CD14-positive monocyte (primary cell): Measurements from ENCODE around the gene SPTBN4. TPM values are rescaled to one million over a fixed set of nuclear protein-coding genes. Genes with fewer than 3 reads are reported as not detected.
A peak's percentile ranks its signal among the peaks of the same experiment; 100 is the strongest.

Experiments used
- DNase-seq, 3 donors: peaks; one replicate each; pipeline ENCODE4 v3.0.0-alpha.2; 2011 to 2022
- H2AFZ ChIP-seq: 2 replicates; pipeline ENCODE4 v1.6.0; 2012; ENCODE audit warnings: mild to moderate bottlenecking, low read depth, low read length, inconsistent platforms; ENCODE audit not compliant: insufficient read depth, poor library complexity, severe bottlenecking
- H3K27ac ChIP-seq, 2 donors: 1 replicate in 1 of 2; 2 replicates in 1 of 2; pipeline ENCODE4 v1.5.1; 2012 to 2013; ENCODE audit warnings: low read length in 2 of 2, control low read depth in 1 of 2, inconsistent platforms in 1 of 2, low read depth in 1 of 2, mild to moderate bottlenecking in 1 of 2
- H3K27me3 ChIP-seq, 2 donors: one replicate each; pipeline versions ENCODE4 v1.6.0 to v1.6.1; 2011 to 2013; ENCODE audit warnings: low read length in 2 of 2; ENCODE audit not compliant: control insufficient read depth in 2 of 2, insufficient read depth in 2 of 2
- H3K36me3 ChIP-seq, 2 donors: replicated peaks in 1 of 2; 1 replicate in 1 of 2; 2 replicates in 1 of 2; pipeline versions ENCODE4 v1.5.1 to v1.6.1; 2012 to 2013; ENCODE audit warnings: low read length in 2 of 2, control low read depth in 1 of 2, inconsistent platforms in 1 of 2, mild to moderate bottlenecking in 1 of 2; ENCODE audit not compliant: insufficient read depth in 2 of 2, control insufficient read depth in 1 of 2
- H3K4me1 ChIP-seq, 2 donors: 1 replicate in 1 of 2; 2 replicates in 1 of 2; pipeline versions ENCODE4 v1.5.1 to v1.6.1; 2012 to 2013; ENCODE audit warnings: low read length in 2 of 2, control low read depth in 1 of 2, inconsistent platforms in 1 of 2, mild to moderate bottlenecking in 1 of 2, moderate library complexity in 1 of 2; ENCODE audit not compliant: insufficient read depth in 2 of 2, control insufficient read depth in 1 of 2
- H3K4me2 ChIP-seq: replicated peaks from 2 replicates; pipeline ENCODE3; 2012; ENCODE audit warnings: low read length, moderate library complexity, mild to moderate bottlenecking; ENCODE audit not compliant: poor library complexity, severe bottlenecking; ENCODE audit errors: extremely low read depth
- H3K4me3 ChIP-seq, 3 experiments: fragments of 200-600 bp in 1 of 3; sonication (generic) in 1 of 3; replicated peaks in 1 of 3; 1 replicate in 2 of 3; 2 replicates in 1 of 3; pipeline ENCODE4 v1.5.1; 2011 to 2013; ENCODE audit warnings: low read length in 3 of 3, mild to moderate bottlenecking in 3 of 3, control low read depth in 2 of 3, low read depth in 2 of 3, inconsistent platforms in 1 of 3, moderate library complexity in 1 of 3
- H3K79me2 ChIP-seq: 2 replicates; pipeline ENCODE4 v1.6.0; 2012; ENCODE audit warnings: mild to moderate bottlenecking, control low read depth, inconsistent platforms, low read length, moderate library complexity; ENCODE audit not compliant: insufficient read depth
- H3K9ac ChIP-seq: 2 replicates; pipeline ENCODE4 v1.6.0; 2017; ENCODE audit warnings: low read length, mild to moderate bottlenecking; ENCODE audit not compliant: insufficient read depth, poor library complexity, severe bottlenecking
- H3K9me3 ChIP-seq, 2 donors: replicated peaks in 1 of 2; 1 replicate in 1 of 2; 2 replicates in 1 of 2; pipeline versions ENCODE4 v1.5.1 to v1.6.1; 2012 to 2013; ENCODE audit warnings: low read length in 2 of 2, control low read depth in 1 of 2; ENCODE audit not compliant: control insufficient read depth in 1 of 2, insufficient read depth in 1 of 2
- H4K20me1 ChIP-seq: 2 replicates; pipeline ENCODE4 v1.6.0; 2012; ENCODE audit warnings: mild to moderate bottlenecking, low read length, control low read depth, moderate library complexity; ENCODE audit not compliant: insufficient read depth
- H3K27ac Mint-ChIP-seq, 7 donors: one replicate each; pipeline ENCODE4 v1.8.0; 2020; ENCODE audit warnings: mild to moderate bottlenecking in 7 of 7, mixed read lengths in 7 of 7, moderate library complexity in 6 of 7, inconsistent platforms in 2 of 7
- H3K27me3 Mint-ChIP-seq, 3 donors: one replicate each; pipeline ENCODE4 v1.8.0; 2021 to 2022; ENCODE audit warnings: low read depth in 3 of 3, mild to moderate bottlenecking in 3 of 3, mixed read lengths in 3 of 3, moderate library complexity in 3 of 3, inconsistent platforms in 1 of 3
- H3K36me3 Mint-ChIP-seq, 2 donors: one replicate each; pipeline ENCODE4 v1.8.0; 2020; ENCODE audit warnings: mixed read lengths in 2 of 2, inconsistent platforms in 1 of 2, mild to moderate bottlenecking in 1 of 2
- H3K4me1 Mint-ChIP-seq: one replicate; pipeline ENCODE4 v1.8.0; 2020; ENCODE audit warnings: mild to moderate bottlenecking, mixed read lengths
- H3K4me3 Mint-ChIP-seq, 2 donors: one replicate each; pipeline ENCODE4 v1.8.0; 2020; ENCODE audit warnings: mild to moderate bottlenecking in 2 of 2, mixed read lengths in 2 of 2, moderate library complexity in 1 of 2
- H3K9me3 Mint-ChIP-seq, 7 donors: one replicate each; pipeline ENCODE4 v1.8.0; 2020 to 2022; ENCODE audit warnings: mixed read lengths in 7 of 7, mild to moderate bottlenecking in 6 of 7, moderate library complexity in 6 of 7, inconsistent platforms in 2 of 7
- CTCF ChIP-seq: fragments of 200-600 bp; IDR thresholded peaks from one replicate; pipeline ENCODE4 v1.8.0; 2022; ENCODE audit warnings: antibody characterized with exemption, mild to moderate bottlenecking
- WGBS: methylation state at CpG from one replicate; pipeline ENCODE4 v1.1.5; 2013; ENCODE audit warnings: missing lambda C conversion rate; ENCODE audit not compliant: insufficient coverage; 5-methylcytosine and 5-hydroxymethylcytosine counted together
- intact Hi-C, 2 donors: fragments of 100-400 bp; cut with micrococcal nuclease; formaldehyde crosslinking; loops; one replicate each; pipeline versions ENCODE4 v1.15.0 to v1.15.1; 2023
- polyA plus RNA-seq, 3 donors: library from polyadenylated mRNA; depleted of rRNA in 1 of 3; unstranded in 2 of 3; stranded (reverse) in 1 of 3; fragments of 300-500 nt in 2 of 3; fragments of >200 nt in 1 of 3; fragmentation: Illumina TruSeq in 2 of 3; gene quantifications; 1 replicate in 2 of 3; 2 replicates in 1 of 3; pipeline ENCODE4 v1.2.3, GENCODE V29; 2012 to 2021

The SPTBN4 gene
- polyA plus RNA-seq, 3 donors: 0.07 TPM; not detected in 2

- Mint-ChIP-seq H3K27ac (peak overlapping the region; percentile 88 to 96 (median 93)), H3K27me3 (peaks cover 0 to 3% (median 1%) of the 10 kb centered on the region in 3 donors), H3K9me3 (peaks cover 0 to 3% (median 0%) of the 10 kb centered on the region in 7 donors), H3K4me1 (peaks cover 46% of the 10 kb centered on the region), H3K4me3 (peak overlapping the region; percentile 65 to 86), H3K36me3 (peaks cover 41 to 47% of the 10 kb centered on the region in 2 donors)
- H3K4me1 ChIP-seq: peaks cover 56 to 81% of the 10 kb centered on the region in 2 donors
- H2AFZ ChIP-seq: no peak overlapping the region
- no peak for TF ChIP-seq CTCF
- H3K27me3 ChIP-seq: no peaks in the 10 kb centered on the region
- peak; percentile 79 to 83 (median 80) for DNase-seq
- intact Hi-C loops: no loop called here
- peaks cover 32 to 38% of the 10 kb centered on the region in 2 donors for H3K36me3 ChIP-seq
- no peaks in the 10 kb centered on the region for H3K9me3 ChIP-seq
- WGBS: 85% methylated on average over 11 of the region's 12 CpGs
- H3K4me2 ChIP-seq: peak overlapping the region; percentile 87
- H4K20me1 ChIP-seq: peaks cover 16% of the 10 kb centered on the region
- no peak overlapping the region for H3K9ac ChIP-seq
- peak overlapping the region in 1 of 3 experiments; percentile 89 for H3K4me3 ChIP-seq
- peaks cover 53% of the 10 kb centered on the region for H3K79me2 ChIP-seq
- peak overlapping the region; percentile 45 to 55 for H3K27ac ChIP-seq
Measured at GRCh38 chr19:40578442-40578908, 111.7 kb downstream of the SPTBN4 start.

GRCh38 chr19:40580619-40581018, 113.8 kb downstream of the SPTBN4 start:
- Histone ChIP-seq H3K27me3 (no peaks in the 10 kb centered on the region), H2AFZ (no peak overlapping the region), H3K36me3 (peaks cover 45 to 50% of the 10 kb centered on the region in 2 donors), H3K9ac (peak overlapping the region; percentile 76), H3K79me2 (peaks cover 57% of the 10 kb centered on the region), H3K4me1 (peaks cover 77 to 93% of the 10 kb centered on the region in 2 donors), H3K4me3 (peak overlapping the region in 2 of 3 experiments; percentile 23 to 68), H3K27ac (peak overlapping the region; percentile 98 to 99), H3K4me2 (peak overlapping the region; percentile 69), H4K20me1 (peaks cover 16% of the 10 kb centered on the region), H3K9me3 (no peaks in the 10 kb centered on the region)
- no peak for TF ChIP-seq CTCF
- DNase-seq: no peak
- Mint-ChIP-seq H3K9me3 (peaks cover 0 to 3% (median 0%) of the 10 kb centered on the region in 7 donors), H3K27ac (peak overlapping the region; percentile 95 to 100 (median 99)), H3K4me3 (peak overlapping the region; percentile 64 to 69), H3K36me3 (peaks cover 56 to 64% of the 10 kb centered on the region in 2 donors), H3K4me1 (peaks cover 67% of the 10 kb centered on the region), H3K27me3 (peaks cover 0 to 3% (median 1%) of the 10 kb centered on the region in 3 donors)
- WGBS: 95% methylated on average over 11 of the region's 13 CpGs
- intact Hi-C loops: no loop called here
